Stimulated activated CD4-positive, alpha-beta T cell treated with anti-CD3 and anti-CD28 coated beads, Interleukin-4, amount 100 ng/mL, for 1 hour (primary cell): Measurements from ENCODE around the gene PIAS4.
"Not testable (repeated sequence)": the region's sequence is repeated elsewhere in the genome, so short reads cannot be mapped to it uniquely, and the experiment has no call there.

Experiments used
- DNase-seq: peaks from one replicate; pipeline ENCODE4 v3.0.0-alpha.2; 2020

PIAS4 gene

DNA sequence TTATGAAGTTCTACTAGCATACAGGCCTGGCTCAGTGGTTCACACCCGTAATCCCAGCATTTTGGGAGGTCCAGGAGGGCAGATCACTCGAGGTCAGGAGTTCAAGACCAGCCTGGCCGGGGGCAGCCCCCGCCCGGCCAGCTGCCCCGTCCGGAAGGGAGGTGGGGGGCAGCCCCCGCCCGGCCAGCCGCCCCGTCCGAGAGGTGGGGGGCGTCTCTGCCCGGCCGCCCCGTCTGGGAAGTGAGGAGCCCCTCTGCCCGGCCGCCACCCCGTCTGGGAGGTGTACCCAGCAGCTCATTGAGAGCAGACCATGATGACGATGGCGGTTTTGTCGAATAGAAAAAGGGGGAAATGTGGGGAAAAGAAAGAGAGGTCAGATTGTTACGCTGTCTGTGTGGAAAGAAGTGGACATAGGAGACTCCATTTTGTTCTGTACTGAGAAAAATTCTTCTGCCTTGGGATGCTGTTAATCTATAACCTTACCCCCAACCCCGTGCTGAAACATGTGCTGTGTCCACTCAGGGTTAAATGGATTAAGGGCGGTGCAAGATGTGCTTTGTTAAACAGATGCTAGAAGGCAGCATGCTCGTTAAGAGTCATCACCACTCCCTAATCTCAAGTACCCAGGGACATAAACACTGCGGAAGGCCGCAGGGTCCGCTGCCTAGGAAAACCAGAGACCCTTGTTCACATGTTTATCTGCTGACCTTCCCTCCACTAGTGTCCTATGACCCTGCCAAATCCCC lies 8.7 kb upstream of the PIAS4 start:
- not testable (repeated sequence) for DNase-seq

DNA sequence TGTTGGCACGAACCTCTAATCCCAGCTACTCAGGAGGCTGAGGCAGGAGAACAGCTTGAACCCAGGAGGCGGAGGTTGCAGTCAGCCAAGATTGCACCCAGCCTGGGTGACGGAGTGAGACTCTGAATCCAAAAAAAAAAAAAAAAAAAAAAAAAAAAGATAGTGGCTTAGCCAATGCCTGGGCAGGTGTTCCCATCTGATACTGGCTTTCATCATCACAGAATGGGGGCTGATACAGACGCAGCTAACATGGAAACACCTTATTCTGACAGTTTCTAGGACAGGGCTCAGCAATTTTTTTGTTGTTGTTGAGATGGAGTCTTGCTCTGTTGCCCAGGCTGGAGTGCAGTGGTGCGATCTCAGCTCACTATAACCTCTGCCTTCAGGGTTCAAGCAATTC lies 6.7 kb upstream of the PIAS4 start:
- not testable (repeated sequence) for DNase-seq

DNA sequence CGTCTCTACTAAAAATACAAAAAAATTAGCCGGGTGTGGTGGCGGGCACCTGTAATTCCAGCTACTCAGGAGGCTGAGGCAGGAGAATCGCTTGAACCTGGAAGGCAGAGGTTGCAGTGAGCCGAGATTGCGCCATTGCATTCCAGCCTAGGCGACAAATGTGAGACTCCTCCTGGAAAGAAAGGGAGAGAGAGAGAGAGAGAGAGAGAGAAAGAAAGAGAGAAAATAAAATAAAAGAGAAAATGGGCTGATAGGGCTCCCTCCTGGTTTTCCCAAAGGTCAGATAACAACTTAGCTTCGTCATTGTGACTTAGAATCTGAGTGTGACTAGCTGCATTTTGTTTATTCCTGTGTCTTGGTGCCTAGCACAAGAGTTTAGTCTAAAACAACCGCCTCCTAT lies 2.1 kb upstream of the PIAS4 start:
- DNase-seq, result not testable (repeated sequence)

DNA sequence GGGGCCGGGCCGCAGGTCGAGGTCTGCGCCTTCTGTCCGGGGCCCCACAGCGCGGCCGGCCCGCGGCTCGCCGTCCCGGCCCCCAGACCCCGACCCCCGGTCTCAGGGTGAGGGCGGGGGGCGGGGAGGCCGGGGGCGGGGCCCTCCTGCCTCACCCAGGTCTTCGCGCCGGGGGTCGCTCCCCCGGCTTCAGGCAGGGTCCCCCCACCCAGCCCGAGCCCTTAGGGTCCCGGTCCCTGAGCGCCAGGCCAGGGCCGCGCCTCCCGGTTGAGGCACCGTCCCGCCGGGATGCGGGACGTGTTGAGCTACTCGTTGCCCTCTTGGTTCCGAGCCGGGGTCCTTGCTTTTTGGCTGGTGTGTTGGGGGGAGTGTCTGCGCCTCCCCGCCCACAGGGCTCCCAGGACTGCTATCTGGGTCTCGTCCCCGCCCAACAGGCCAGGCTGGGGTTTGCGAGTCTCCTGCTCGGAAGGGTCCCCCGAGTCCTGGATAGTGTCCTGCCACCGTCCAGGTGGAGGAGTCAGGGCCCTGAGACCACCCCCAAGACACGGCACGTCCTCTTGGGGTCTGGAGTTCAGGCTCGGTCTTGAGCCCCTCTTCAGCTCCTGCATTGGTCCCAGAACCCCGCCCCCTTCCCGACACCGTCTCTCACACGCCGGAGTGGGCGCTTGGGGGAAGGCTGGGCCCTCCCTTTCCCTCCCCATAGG lies 452 bp downstream of the PIAS4 start:
- peak; percentile 35 for DNase-seq

DNA sequence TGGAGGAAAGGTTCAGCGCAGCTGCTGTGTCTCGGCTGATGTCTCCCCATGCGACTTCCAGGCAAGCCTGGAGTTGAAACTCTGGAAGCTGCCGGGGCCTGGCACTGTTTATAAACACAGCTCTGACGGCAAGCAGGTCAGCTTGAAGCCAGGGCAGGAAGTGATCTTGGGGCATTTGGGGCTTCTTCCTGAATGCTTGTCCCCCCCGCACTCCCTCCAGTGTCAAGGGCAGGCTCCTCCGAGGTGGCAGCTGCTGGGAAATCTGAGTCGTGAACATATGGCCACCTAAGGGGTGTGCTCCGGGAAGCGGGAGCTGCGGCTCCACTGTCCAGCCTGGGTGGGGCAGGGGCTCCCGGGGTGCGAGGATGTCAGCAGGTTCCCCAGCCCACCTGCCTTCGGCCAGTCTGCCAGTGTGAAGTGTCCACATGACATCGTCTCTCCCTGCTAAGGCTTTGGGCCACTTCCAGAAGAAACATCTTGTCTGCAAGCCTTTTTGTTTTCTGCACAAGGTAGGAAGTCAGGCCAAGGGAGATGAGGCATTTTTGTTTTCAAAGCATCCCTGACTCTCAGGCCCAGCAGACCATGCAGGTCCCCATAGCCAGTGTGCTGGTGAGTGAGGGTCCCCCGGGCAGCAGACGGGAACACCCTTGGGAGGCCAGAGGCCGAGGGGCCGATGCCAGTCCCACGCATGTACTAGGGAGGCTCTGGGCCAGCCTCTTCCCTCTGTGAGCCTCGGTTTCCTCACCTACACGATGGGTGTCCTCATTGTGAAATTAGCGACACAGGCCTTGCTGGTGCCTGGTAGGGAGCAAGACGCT lies 2.7 kb downstream of the PIAS4 start:
- DNase-seq, result no peak

DNA sequence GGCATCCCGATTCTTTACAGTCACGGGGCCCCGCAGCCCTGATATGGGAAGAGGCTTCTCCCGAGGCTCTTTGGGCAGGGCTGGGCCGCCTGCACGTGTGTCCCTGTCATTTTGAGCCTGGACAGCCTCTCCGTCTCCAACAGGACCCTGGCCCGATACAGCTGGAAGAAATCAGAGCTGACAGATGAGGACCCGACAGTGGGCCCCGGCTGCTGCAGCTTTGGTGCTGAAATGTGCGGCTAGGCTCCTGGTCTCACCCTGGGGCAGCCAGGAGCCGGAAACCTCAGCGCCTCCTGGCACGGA lies 3.2 kb downstream of the PIAS4 start:
- no peak for DNase-seq

DNA sequence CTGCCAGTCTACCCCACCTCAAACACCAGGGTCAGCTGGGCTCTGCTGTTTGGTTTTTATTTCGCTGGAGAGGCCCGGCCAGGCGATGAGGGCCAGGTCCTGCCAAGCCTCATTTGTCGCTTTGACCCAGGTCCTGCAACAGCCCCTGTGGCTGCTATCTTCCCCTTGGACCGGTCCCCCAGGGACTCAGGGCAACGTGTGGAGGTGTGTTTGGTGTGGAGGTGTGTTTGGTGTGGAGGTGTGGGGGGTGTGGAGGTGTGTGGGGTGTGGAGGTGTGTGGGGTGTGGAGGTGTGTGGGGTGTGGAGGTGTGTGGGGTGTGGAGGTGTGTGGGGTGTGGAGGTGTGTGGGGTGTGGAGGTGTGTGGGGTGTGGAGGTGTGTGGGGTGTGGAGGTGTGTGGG lies 3.9 kb downstream of the PIAS4 start:
- DNase-seq, result not testable (repeated sequence)

DNA sequence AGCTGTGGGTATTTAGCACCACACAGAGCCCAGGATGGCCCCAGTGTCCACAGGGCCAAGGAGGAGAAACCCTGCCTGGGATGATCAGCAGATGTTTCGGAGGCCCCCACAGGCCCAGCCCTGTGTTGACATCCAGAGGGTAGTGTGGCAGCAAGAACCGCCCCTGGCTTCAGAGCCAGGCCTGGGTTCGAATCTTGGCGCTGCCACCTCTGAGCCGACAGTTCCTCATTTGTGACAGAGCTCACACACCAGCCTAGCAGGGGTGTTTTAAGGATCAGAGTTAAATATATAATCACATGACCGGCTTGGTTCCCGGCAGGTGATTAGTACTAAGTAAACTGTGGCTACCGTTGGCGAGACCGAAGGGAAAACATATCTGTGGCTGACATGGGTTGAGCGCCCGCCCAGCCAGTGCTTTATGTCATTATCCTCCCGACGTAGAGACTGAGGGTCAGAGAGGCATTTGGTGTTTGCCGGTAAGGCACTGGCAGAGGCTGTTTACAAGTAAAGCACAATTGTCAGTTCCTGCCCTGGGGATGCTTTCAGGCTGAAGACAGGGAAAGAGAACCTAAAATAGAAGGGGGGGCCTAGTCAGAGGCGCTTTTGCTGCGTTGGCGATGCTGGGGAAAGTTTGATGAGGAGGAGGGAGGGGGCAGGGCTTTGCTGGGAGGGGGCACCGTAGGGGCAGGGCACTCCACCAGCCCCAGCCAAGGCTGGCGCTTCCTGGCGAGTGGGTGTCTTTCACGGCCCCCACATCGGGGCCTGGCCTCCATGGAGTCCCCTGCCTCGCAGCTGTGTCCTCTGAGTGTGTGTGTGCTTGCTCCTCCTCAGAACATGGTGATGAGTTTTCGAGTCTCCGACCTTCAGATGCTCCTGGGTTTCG lies 4.8 kb downstream of the PIAS4 start:
- no peak for DNase-seq

DNA sequence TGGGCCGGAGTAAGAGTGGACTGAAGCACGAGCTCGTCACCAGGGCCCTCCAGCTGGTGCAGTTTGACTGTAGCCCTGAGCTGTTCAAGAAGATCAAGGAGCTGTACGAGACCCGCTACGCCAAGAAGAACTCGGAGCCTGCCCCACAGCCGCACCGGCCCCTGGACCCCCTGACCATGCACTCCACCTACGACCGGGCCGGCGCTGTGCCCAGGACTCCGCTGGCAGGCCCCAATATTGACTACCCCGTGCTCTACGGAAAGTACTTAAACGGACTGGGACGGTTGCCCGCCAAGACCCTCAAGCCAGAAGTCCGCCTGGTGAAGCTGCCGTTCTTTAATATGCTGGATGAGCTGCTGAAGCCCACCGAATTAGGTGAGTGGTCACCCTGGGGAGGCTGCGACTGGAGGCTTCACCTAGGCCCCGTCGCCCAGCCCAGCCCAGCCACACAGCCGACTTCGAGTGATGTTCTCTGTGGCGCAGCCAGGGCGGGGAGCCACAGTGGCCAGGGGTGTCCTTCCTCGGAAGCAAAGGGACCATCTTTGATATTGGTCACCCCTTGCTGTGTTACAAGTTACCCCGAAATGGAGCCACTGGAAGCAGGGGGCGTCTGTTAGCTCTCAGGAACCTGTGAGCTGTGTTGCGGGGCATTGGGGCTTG lies 5.6 kb downstream of the PIAS4 start:
- no peak for DNase-seq

DNA sequence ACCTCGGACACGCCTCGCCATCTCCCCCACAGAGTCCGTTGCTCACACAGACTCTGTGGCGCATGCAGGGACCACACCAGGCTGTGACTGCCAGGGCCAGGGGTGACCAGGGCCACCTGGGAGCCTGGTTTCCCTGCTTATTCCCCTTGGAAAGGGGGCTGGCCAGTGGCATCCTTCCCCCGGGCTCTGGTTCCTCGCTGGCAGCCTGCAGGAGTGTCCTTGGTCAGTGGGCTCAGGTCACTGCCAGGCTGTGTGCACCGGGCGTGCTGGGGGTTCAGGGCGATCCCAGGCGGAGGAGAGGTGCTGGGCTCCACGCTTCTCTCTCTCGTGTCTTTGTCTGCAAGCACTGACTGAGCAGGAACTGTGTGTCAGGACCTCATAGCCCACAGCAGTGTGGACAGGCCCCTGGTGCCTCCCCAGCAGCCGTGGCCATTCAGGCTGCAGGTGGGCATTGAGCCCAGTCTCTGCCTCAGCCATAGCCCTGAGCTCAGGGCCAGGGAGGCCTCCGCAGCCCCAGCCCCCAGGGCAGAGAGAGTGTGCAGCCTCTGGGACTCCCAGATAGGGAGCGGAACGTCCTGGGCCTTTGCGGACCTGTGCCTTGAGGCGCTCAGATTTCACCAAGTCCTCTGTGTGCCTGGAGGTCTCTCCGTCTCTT lies 6.5 kb downstream of the PIAS4 start:
- no peak for DNase-seq

DNA sequence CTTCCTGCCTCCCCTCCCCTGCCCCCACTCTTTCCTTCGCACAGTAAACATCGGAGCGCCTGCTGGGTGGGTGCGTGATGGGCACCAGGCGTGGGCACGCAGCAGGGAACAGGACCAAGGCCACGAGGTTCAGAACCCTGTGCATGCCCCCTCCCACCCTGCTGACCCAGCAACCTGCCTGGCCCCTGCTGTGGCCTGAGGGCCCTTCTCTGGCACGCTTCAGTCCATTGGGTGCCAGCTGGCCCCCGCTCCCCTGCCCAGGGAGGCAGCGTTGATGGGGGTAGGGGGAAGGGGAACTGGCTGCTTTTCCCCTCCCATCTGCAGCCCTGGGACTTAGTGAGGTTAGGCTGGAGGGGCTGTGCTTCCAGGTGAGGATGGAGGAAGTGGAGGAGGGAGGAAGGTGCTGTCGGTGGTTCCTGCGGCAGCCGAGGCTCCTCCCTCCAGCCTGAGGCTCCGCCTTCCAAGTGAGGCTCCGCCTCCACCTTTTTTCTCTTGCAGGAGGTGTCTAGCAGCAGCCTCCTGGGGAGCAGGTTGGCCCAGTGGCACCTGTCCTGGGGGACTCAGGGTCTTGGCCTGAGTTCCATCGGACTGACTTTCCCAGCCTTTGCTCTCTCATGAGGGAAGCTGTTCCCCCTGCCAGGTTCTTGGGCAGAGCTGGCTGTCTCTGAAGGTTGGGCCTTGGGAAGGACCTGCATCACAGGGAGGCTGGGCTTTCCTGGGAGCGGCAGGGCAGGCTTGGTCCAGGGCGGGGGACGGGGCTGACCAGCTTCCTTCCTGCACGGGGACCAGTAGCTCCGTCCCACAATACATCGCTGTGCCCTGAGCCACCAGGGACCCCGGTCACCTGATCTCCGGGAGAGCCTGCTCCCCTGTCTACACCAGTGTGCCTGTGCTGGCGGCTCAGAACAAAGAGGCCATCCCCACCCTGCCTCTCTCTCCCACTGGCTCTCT lies 7.3 kb downstream of the PIAS4 start:
- DNase-seq, result peak; percentile 52

DNA sequence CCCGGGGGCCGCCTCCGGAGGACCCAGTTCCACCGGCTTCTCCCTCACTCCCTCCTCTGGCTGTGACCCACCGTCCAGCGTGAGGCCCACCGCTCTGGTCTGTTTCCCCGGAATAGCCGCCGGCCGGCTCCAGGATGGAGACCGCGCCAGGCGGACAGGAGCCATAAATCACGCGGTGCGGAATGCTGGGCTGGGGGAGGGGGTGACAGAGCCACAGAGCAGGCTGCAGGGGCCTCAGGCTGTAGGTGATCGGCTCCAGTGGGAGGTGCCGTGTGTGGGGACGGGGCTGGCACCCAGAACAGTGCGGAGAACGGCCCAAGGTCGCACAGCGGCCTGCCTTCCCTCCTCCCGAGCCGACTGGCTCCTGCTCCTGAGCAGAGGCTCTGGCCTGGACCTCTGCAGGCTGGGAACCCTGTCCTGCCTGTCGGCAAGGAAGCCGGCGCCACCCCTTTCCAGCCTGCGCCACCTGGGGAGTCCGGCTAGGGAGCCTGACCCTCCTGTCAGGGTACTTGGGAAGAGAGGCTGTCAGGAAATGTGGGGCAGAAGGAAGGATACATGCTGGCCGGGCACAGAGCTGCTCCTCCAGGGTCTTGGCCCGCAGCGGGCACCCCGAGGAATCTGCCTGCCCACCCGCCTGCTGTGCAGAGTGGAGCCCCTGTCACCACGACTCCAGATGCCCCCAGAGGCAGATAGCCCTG lies 8.3 kb downstream of the PIAS4 start:
- DNase-seq, result no peak

DNA sequence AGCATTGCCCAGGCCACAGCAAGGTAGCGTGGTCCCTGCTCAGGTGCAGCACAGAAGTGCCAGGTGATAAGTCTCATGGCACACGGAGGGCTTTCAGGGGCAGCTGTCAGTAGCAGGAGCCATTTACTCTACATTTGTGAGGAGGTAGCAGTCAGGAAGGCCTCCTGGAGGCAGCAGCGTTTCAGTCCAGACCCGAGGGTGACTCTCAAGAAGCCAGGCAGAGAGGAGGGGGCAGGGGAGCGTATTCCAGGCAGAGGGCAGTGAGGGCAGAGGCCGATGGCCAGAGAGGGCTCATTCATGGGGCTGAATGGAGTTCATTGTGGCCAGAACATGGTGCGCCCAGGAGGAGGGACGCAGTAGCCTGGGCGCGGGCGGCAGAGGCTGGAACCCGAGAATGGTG lies 8.9 kb downstream of the PIAS4 start:
- DNase-seq, result no peak

DNA sequence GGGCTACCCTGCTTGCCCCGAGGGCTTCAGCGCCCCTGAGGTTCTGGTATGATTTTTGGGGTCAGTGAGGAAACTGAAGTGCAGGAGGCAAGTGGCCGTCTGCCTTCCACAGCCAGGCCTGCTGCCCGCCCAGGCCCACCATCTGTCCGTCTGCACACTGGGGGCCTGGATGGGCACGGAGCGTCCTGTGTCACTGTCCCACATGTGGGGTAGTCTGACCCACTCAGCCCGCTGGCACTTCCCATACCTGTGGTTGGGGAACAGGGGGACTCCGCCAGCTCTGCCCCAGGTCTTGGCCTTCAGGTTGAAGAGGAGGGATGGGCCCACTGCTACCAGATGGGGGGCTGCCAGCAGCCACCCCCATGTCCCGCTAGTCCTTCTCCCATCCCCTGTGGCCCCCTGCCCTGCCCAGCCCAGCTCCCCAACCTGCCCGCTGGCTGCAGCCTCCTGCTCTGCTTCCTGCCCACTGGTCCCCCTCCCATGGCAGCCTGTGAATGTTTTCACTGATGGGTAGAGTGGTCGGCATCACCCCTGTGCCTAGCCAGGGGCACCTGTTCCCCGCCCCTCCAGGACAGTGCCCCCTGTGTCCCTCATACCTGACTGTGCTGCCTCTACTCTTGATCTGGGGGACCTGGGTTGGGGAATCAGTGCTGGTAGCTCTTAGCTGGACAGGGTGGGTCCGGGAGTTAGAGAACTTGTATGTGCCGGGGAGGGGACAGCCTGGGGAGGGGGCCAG lies 9.5 kb downstream of the PIAS4 start:
- no peak for DNase-seq

DNA sequence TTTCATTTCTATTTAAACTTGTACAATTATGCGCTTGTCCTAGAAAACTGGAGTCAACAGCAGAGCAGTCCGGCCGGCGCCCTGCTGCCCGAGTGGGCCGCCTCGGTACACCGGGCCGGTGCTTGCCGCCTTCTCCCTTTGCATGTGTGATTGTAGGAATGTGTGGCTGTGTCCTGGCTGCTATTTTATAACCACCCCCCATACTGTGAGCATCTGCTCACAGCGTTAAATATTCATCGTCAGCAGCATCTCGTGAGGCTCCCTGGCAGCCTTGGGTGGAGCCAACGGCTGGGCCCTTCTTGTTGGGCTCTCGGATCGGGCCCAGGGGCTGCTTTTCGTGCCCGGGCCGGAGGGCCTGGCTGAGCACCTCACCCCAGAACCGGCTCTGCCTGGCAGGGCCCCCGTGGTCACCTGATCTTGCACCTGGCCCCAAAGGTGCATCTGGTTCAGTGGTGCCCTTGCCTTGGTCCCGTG lies 10.6 kb downstream of the PIAS4 start:
- no peak for DNase-seq

DNA sequence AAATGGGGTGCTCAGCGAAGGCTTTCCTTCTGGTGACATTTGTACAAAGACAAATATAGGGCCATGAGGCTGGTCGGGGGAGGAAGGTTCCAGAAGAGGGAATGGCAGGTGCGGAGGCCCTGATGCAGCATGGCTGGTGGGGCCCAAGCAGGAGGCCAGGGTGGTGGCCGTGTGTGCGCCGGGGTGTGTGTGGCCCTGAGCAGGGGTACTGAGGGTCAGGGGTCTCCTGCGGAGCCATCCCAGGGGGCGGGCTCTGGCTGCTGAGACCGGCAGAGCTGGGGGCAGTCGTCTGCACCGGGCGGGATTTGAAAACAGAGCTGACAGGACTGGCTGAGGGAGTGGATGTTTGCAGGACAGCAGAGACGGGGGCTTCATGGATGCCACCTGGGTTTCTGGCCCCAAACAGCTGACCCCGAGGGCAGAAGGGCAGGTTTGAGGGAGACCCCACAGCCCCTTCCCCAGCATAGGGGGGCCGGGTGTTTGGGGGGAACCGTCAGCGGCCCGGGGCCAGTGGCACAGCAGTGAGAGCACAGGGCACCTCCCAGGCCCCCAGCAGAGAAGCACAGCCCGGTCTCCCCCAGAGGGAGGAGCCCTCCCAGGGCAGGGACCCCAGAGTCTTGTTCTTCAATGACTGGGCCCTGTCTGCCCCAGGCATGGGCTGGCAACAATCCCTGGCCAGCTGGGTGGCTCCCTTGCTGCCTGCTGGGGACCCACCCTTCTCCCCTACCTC lies 11.4 kb downstream of the PIAS4 start:
- no peak for DNase-seq

DNA sequence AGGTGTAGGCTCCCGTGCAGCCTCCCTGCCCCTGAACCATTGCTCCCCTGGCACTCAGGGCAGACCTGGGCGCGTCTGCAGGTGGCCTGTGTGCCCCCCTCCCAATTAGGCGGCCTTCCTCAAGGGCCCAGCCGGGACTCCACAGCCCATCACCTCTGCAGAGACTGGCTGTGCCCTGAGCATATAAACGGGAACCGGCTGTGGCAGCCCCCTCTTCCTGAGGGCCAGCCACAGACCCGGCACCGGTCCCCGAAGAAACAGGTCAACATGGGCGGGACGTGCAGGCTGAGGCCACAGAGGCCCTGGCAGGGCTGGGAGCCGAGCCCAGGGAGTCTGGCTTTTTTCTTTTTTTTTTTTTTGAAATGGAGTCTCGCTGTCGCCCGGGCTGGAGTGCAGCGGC lies 12.0 kb downstream of the PIAS4 start:
- no peak for DNase-seq
